Measurements from ENCODE around the gene TCF21. TPM values are rescaled to one million over a fixed set of nuclear protein-coding genes. Genes with fewer than 3 reads are reported as not detected.

TCF21 gene
- total RNA-seq = not detected

GRCh38 chr6:133888929-133889556 lies at the start of gene TCF21:
TSS of gene TCF21 (plus strand) at chr6:133889113. CDS start at chr6:133889398, 285 bp downstream.
- H3K27me3 Mint-ChIP-seq = peaks cover 70% of the 10 kb centered on the region
- intact Hi-C loops (cut with micrococcal nuclease) = no loop called here
- ChIA-PET POLR2A (no interaction called here), CTCF (no interaction called here)
- no peaks in the 10 kb centered on the region for H3K9me3 Mint-ChIP-seq
- no peak within 1 kb of the TSS for H3K4me3 Mint-ChIP-seq
- H3K4me1 Mint-ChIP-seq (ENCODE audit: low read depth) = peaks cover 33% of the 10 kb centered on the region
- no peak for DNase-seq
- H3K36me3 Mint-ChIP-seq (ENCODE audit: low read depth) = no peaks in the 10 kb centered on the region
- no peak within 1 kb of the TSS for H3K27ac Mint-ChIP-seq
- ATAC-seq = no peak
- no peak for TF ChIP-seq CTCF (IDR thresholded peaks at IDR 0.05)

GRCh38 chr6:133841176-133841575 lies 47.7 kb upstream of the TCF21 start:
- no peak for ATAC-seq
- intact Hi-C loops (cut with micrococcal nuclease) = no loop called here
- ChIA-PET POLR2A (no interaction called here), CTCF (interaction anchor here (0.8 to 3.3 kb wide), 5 partner anchors 75 to 256 kb away, joined by 3 to 23 read pairs (median 6); no protein-coding TSS in a partner anchor)
- no peaks in the 10 kb centered on the region for H3K36me3 Mint-ChIP-seq (ENCODE audit: low read depth)
- no peak for DNase-seq
- H3K4me3 Mint-ChIP-seq = no peak overlapping the region
- H3K27ac Mint-ChIP-seq = no peak overlapping the region
- no peak for TF ChIP-seq CTCF (IDR thresholded peaks at IDR 0.05)
- no peaks in the 10 kb centered on the region for H3K9me3 Mint-ChIP-seq
- peaks cover 24% of the 10 kb centered on the region for H3K27me3 Mint-ChIP-seq
- peaks cover 6% of the 10 kb centered on the region for H3K4me1 Mint-ChIP-seq (ENCODE audit: low read depth)

GRCh38 chr6:133843098-133843497 lies 45.8 kb upstream of the TCF21 start:
- no peak for ATAC-seq
- intact Hi-C loops (cut with micrococcal nuclease) = no loop called here
- CTCF ChIA-PET = interaction anchor here (3.3 kb wide), 1 partner anchor 74 kb away, joined by 23 read pairs; no protein-coding TSS in a partner anchor

DNA sequence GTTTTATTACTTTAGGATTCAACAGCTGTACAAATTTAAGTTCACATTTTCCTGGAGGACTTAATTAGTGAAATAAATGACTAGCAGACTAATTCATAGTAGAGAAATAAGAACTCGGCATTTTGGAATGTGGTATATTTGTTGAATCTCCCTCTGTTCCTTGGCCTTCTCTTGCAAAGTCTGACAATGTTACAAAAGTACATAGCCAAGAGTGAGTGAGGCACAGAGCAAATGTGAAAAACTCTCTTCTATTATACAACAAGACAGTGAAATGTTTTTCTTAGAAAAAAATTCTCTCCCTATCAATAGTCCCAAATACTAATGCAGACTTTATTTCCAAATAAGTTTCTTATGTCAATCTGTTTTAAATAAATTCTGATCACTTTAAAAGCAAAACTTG lies 44.2 kb upstream of the TCF21 start:
- ATAC-seq = no peak
- H3K9me3 Mint-ChIP-seq = no peaks in the 10 kb centered on the region
- H3K27ac Mint-ChIP-seq = no peak overlapping the region
- peaks cover 19% of the 10 kb centered on the region for H3K27me3 Mint-ChIP-seq
- no peak for DNase-seq
- no peak for TF ChIP-seq CTCF (IDR thresholded peaks at IDR 0.05)
- CTCF ChIA-PET = interaction anchor here (0.6 kb wide), 1 partner anchor 81 kb away, joined by 3 read pairs; no protein-coding TSS in a partner anchor
- H3K4me1 Mint-ChIP-seq (ENCODE audit: low read depth) = no peaks in the 10 kb centered on the region
- intact Hi-C loops (cut with micrococcal nuclease) = no loop called here
- POLR2A ChIA-PET = no interaction called here
- no peaks in the 10 kb centered on the region for H3K36me3 Mint-ChIP-seq (ENCODE audit: low read depth)
- no peak overlapping the region for H3K4me3 Mint-ChIP-seq

More at GRCh38 chr6:133843098-133843497, 45.8 kb upstream of the TCF21 start:
- Mint-ChIP-seq H3K27ac (no peak overlapping the region), H3K9me3 (no peaks in the 10 kb centered on the region), H3K4me3 (no peak overlapping the region), H3K36me3 (ENCODE audit: low read depth) (no peaks in the 10 kb centered on the region), H3K4me1 (ENCODE audit: low read depth) (peaks cover under 1% of the 10 kb centered on the region), H3K27me3 (peaks cover 23% of the 10 kb centered on the region)
- DNase-seq = no peak
- POLR2A ChIA-PET = no interaction called here
- TF ChIP-seq CTCF (IDR thresholded peaks at IDR 0.05) = no peak

GRCh38 chr6:133854041-133854363 lies 34.9 kb upstream of the TCF21 start:
- CTCF ChIA-PET = interaction anchor here (1.6 to 2.3 kb wide), 2 partner anchors 16 to 63 kb away, joined by 5 to 8 read pairs; no protein-coding TSS in a partner anchor
- Mint-ChIP-seq H3K27ac (no peak overlapping the region), H3K4me3 (no peak overlapping the region), H3K36me3 (ENCODE audit: low read depth) (no peaks in the 10 kb centered on the region), H3K4me1 (ENCODE audit: low read depth) (peaks cover 8% of the 10 kb centered on the region), H3K27me3 (peaks cover 51% of the 10 kb centered on the region), H3K9me3 (peaks cover 2% of the 10 kb centered on the region)
- no peak for DNase-seq
- POLR2A ChIA-PET = no interaction called here
- ATAC-seq = no peak
- intact Hi-C loops (cut with micrococcal nuclease) = no loop called here
- no peak for TF ChIP-seq CTCF (IDR thresholded peaks at IDR 0.05)

All from activated CD8-positive, alpha-beta T cell treated with anti-CD3 and anti-CD28 coated beads for 36 hours (primary cell).